ENCODE data around the gene SPIRE2.
"Not testable (repeated sequence)": the region's sequence is repeated elsewhere in the genome, so short reads cannot be mapped to it uniquely, and the experiment has no call there.

Gene SPIRE2

GRCh38 chr16:89904606-89905510 lies 76.6 kb downstream of the SPIRE2 start:
- Mint-ChIP-seq H3K27ac (no peak overlapping the region), H3K4me3 (no peak overlapping the region), H3K27me3 (no peaks in the 10 kb centered on the region), H3K4me1 (ENCODE audit: low read depth) (peaks cover 10% of the 10 kb centered on the region), H3K9me3 (no peaks in the 10 kb centered on the region), H3K36me3 (ENCODE audit: low read depth) (peaks cover 33% of the 10 kb centered on the region)

GRCh38 chr16:89905511-89906139 lies 77.3 kb downstream of the SPIRE2 start:
- Mint-ChIP-seq H3K9me3 (no peaks in the 10 kb centered on the region), H3K36me3 (ENCODE audit: low read depth) (peaks cover 33% of the 10 kb centered on the region), H3K27ac (no peak overlapping the region), H3K4me3 (no peak overlapping the region), H3K4me1 (ENCODE audit: low read depth) (peaks cover 2% of the 10 kb centered on the region), H3K27me3 (no peaks in the 10 kb centered on the region)

GRCh38 chr16:89906140-89907025 lies 78.1 kb downstream of the SPIRE2 start:
- Mint-ChIP-seq H3K4me1 (ENCODE audit: low read depth) (no peaks in the 10 kb centered on the region), H3K36me3 (ENCODE audit: low read depth) (peaks cover 34% of the 10 kb centered on the region), H3K9me3 (no peaks in the 10 kb centered on the region), H3K27me3 (no peaks in the 10 kb centered on the region), H3K27ac (no peak overlapping the region), H3K4me3 (no peak overlapping the region)

- no peak overlapping the region for H3K4me3 Mint-ChIP-seq
- no peaks in the 10 kb centered on the region for H3K9me3 Mint-ChIP-seq
- H3K27ac Mint-ChIP-seq = no peak overlapping the region
- no peaks in the 10 kb centered on the region for H3K27me3 Mint-ChIP-seq
- no peaks in the 10 kb centered on the region for H3K4me1 Mint-ChIP-seq (ENCODE audit: low read depth)
- H3K36me3 Mint-ChIP-seq (ENCODE audit: low read depth) = peaks cover 35% of the 10 kb centered on the region
Measured at GRCh38 chr16:89907055-89907814, 79.0 kb downstream of the SPIRE2 start.

- Mint-ChIP-seq H3K36me3 (ENCODE audit: low read depth) (peaks cover 38% of the 10 kb centered on the region), H3K4me1 (ENCODE audit: low read depth) (no peaks in the 10 kb centered on the region), H3K27me3 (no peaks in the 10 kb centered on the region), H3K27ac (no peak overlapping the region), H3K9me3 (no peaks in the 10 kb centered on the region), H3K4me3 (no peak overlapping the region)
Measured at GRCh38 chr16:89908236-89908635, 80.0 kb downstream of the SPIRE2 start.

- H3K27me3 Mint-ChIP-seq = no peaks in the 10 kb centered on the region
- no peak overlapping the region for H3K27ac Mint-ChIP-seq
- no peak overlapping the region for H3K4me3 Mint-ChIP-seq
- H3K36me3 Mint-ChIP-seq (ENCODE audit: low read depth) = peaks cover 43% of the 10 kb centered on the region
- H3K9me3 Mint-ChIP-seq = no peaks in the 10 kb centered on the region
- H3K4me1 Mint-ChIP-seq (ENCODE audit: low read depth) = no peaks in the 10 kb centered on the region
Measured at GRCh38 chr16:89909777-89910716, 81.8 kb downstream of the SPIRE2 start.

GRCh38 chr16:89910717-89911354 lies 82.6 kb downstream of the SPIRE2 start:
- Mint-ChIP-seq H3K27ac (no peak overlapping the region), H3K36me3 (ENCODE audit: low read depth) (peaks cover 43% of the 10 kb centered on the region), H3K27me3 (no peaks in the 10 kb centered on the region), H3K9me3 (no peaks in the 10 kb centered on the region), H3K4me3 (no peak overlapping the region), H3K4me1 (ENCODE audit: low read depth) (no peaks in the 10 kb centered on the region)

GRCh38 chr16:89911375-89911774 lies 83.1 kb downstream of the SPIRE2 start:
- no peak overlapping the region for H3K27ac Mint-ChIP-seq

GRCh38 chr16:89912143-89912542 lies 83.9 kb downstream of the SPIRE2 start:
- H3K36me3 Mint-ChIP-seq (ENCODE audit: low read depth) = peaks cover 32% of the 10 kb centered on the region
- H3K27ac Mint-ChIP-seq = no peak overlapping the region
- H3K9me3 Mint-ChIP-seq = no peaks in the 10 kb centered on the region
- H3K27me3 Mint-ChIP-seq = no peaks in the 10 kb centered on the region
- H3K4me3 Mint-ChIP-seq = no peak overlapping the region
- peaks cover 2% of the 10 kb centered on the region for H3K4me1 Mint-ChIP-seq (ENCODE audit: low read depth)

More at GRCh38 chr16:89911375-89911774, 83.1 kb downstream of the SPIRE2 start:
- H3K4me3 Mint-ChIP-seq = no peak overlapping the region
- peaks cover 39% of the 10 kb centered on the region for H3K36me3 Mint-ChIP-seq (ENCODE audit: low read depth)
- H3K27me3 Mint-ChIP-seq = no peaks in the 10 kb centered on the region
- H3K4me1 Mint-ChIP-seq (ENCODE audit: low read depth) = no peaks in the 10 kb centered on the region
- H3K9me3 Mint-ChIP-seq = no peaks in the 10 kb centered on the region

- H3K9me3 Mint-ChIP-seq = no peaks in the 10 kb centered on the region
- no peaks in the 10 kb centered on the region for H3K27me3 Mint-ChIP-seq
- peaks cover 6% of the 10 kb centered on the region for H3K4me1 Mint-ChIP-seq (ENCODE audit: low read depth)
- H3K27ac Mint-ChIP-seq = no peak overlapping the region
- peaks cover 32% of the 10 kb centered on the region for H3K36me3 Mint-ChIP-seq (ENCODE audit: low read depth)
- no peak overlapping the region for H3K4me3 Mint-ChIP-seq
Measured at GRCh38 chr16:89912627-89913026, 84.4 kb downstream of the SPIRE2 start.

- Mint-ChIP-seq H3K4me3 (no peak overlapping the region), H3K36me3 (ENCODE audit: low read depth) (peaks cover 31% of the 10 kb centered on the region)
Measured at GRCh38 chr16:89913408-89914387, 85.4 kb downstream of the SPIRE2 start.

GRCh38 chr16:89914642-89915285 lies 86.5 kb downstream of the SPIRE2 start:
- H3K36me3 Mint-ChIP-seq (ENCODE audit: low read depth) = peaks cover 22% of the 10 kb centered on the region
- H3K9me3 Mint-ChIP-seq, H3K27ac Mint-ChIP-seq, H3K4me3 Mint-ChIP-seq: not testable (repeated sequence)
- H3K27me3 Mint-ChIP-seq = peaks cover 11% of the 10 kb centered on the region
- peaks cover 24% of the 10 kb centered on the region for H3K4me1 Mint-ChIP-seq (ENCODE audit: low read depth)

More at GRCh38 chr16:89913408-89914387, 85.4 kb downstream of the SPIRE2 start:
- H3K27me3 Mint-ChIP-seq = peaks cover 2% of the 10 kb centered on the region
- H3K4me1 Mint-ChIP-seq (ENCODE audit: low read depth) = peaks cover 15% of the 10 kb centered on the region
- no peak overlapping the region for H3K27ac Mint-ChIP-seq
- no peaks in the 10 kb centered on the region for H3K9me3 Mint-ChIP-seq
